Breast epithelium (tissue), 4 donors: ENCODE measurements around the gene BCL2L13. TPM values are rescaled to one million over a fixed set of nuclear protein-coding genes. Genes with fewer than 3 reads are reported as not detected.
"Not testable (repeated sequence)": the region's sequence is repeated elsewhere in the genome, so short reads cannot be mapped to it uniquely, and the experiment has no call there.

Source experiments
- DNase-seq, 2 donors: peaks; one replicate each; pipeline ENCODE4 v3.0.0-alpha.2; 2019; ENCODE audit warnings: low spot score in 2 of 2
- H3K27ac ChIP-seq, 2 donors: fragments of 200-600 bp; sonication (generic) in 1 of 2; one replicate each; pipeline ENCODE4 v1.5.1; 2016 to 2019; ENCODE audit warnings: mild to moderate bottlenecking in 1 of 2
- H3K27me3 ChIP-seq, 2 donors: fragments of 200-600 bp; sonication (generic) in 1 of 2; one replicate each; pipeline versions ENCODE4 v1.5.1 to v1.6.0; 2017 to 2019; ENCODE audit warnings: control low read depth in 1 of 2, mild to moderate bottlenecking in 1 of 2
- H3K36me3 ChIP-seq: fragments of 200-600 bp; one replicate; pipeline ENCODE4 v1.5.1; 2019
- H3K4me1 ChIP-seq, 2 donors: fragments of 200-600 bp; sonication (generic); one replicate each; pipeline ENCODE4 v1.5.1; 2016 to 2019; ENCODE audit warnings: control low read depth in 1 of 2
- H3K4me3 ChIP-seq, 3 donors: fragments of 200-600 bp; sonication (generic); 1 replicate in 2 of 3; 2 replicates in 1 of 3; pipeline ENCODE4 v1.5.1; 2016 to 2019; ENCODE audit warnings: mild to moderate bottlenecking in 3 of 3, moderate library complexity in 2 of 3
- H3K9me3 ChIP-seq, 2 donors: fragments of 200-600 bp; sonication (generic) in 1 of 2; one replicate each; pipeline ENCODE4 v1.5.1; 2016 to 2019; ENCODE audit warnings: control low read depth in 1 of 2
- POLR2A ChIP-seq: fragments of 450-650 bp; IDR thresholded peaks from one replicate; pipeline ENCODE4 v1.6.1; 2016; ENCODE audit warnings: antibody characterized with exemption, mild to moderate bottlenecking, moderate library complexity
- POLR2AphosphoS5 ChIP-seq, 3 donors: sonication (generic); formaldehyde crosslinking; IDR thresholded peaks; one replicate each; pipeline ENCODE4 v1.6.1; 2017; ENCODE audit warnings: antibody characterized with exemption in 3 of 3
- intact Hi-C: fragments of 100-400 bp; cut with DNase I; formaldehyde crosslinking; loops from one replicate; pipeline ENCODE4 v1.15.1; 2023; ENCODE audit warnings: low total_unique reads
- total RNA-seq, 3 donors: library from RNA; depleted of rRNA; stranded (reverse); fragments of >200 nt; gene quantifications; one replicate each; pipeline ENCODE4 v1.1.0, GENCODE V29; 2016
- TF ChIP-seq, protein P1 (sequence below), 3 donors: fragments of 450-650 bp; IDR thresholded peaks; one replicate each; pipeline ENCODE4 v1.5.1; 2016 to 2017; ENCODE audit warnings: antibody characterized with exemption in 3 of 3, mild to moderate bottlenecking in 3 of 3, moderate library complexity in 3 of 3

Gene BCL2L13
- total RNA-seq, 3 donors from 2014 or later, result 46.9 to 140 (median 61.6) TPM

DNA sequence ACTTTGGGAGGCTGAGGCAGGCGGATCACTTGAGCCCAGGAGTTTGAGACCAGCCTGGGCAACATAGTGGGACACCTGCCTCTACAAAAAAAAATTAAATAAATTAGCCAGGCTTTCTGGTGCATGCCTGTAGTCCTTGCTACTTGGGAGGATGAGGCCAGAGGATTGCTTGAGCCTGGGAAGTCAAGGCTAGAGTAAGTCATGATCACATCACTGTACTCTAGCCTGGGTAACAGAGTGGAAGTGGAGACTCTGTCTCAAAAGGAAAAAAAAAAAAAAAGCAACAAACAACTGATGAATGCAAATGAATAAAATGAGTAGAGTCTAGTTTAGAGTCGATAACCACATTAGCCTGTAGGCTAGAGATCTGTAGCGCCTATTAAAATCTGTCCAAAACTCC lies 3.9 kb upstream of the BCL2L13 start:
- H3K27ac ChIP-seq, result peak overlapping the region in 1 of 2 donors; percentile 79
- H3K4me3 ChIP-seq, result no peak overlapping the region
- intact Hi-C loops, result no loop called here
- TF ChIP-seq, protein P1, sequence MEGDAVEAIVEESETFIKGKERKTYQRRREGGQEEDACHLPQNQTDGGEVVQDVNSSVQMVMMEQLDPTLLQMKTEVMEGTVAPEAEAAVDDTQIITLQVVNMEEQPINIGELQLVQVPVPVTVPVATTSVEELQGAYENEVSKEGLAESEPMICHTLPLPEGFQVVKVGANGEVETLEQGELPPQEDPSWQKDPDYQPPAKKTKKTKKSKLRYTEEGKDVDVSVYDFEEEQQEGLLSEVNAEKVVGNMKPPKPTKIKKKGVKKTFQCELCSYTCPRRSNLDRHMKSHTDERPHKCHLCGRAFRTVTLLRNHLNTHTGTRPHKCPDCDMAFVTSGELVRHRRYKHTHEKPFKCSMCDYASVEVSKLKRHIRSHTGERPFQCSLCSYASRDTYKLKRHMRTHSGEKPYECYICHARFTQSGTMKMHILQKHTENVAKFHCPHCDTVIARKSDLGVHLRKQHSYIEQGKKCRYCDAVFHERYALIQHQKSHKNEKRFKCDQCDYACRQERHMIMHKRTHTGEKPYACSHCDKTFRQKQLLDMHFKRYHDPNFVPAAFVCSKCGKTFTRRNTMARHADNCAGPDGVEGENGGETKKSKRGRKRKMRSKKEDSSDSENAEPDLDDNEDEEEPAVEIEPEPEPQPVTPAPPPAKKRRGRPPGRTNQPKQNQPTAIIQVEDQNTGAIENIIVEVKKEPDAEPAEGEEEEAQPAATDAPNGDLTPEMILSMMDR (IDR thresholded peaks at IDR 0.05), result no peak
- TF ChIP-seq POLR2AphosphoS5 (IDR thresholded peaks at IDR 0.05) (no peak), POLR2A (no peak)
- peaks cover 0 to 6% of the 10 kb centered on the region in 2 donors for H3K4me1 ChIP-seq
- no peak for DNase-seq
- no peaks in the 10 kb centered on the region for H3K36me3 ChIP-seq
- H3K9me3 ChIP-seq, result no peaks in the 10 kb centered on the region
- no peaks in the 10 kb centered on the region for H3K27me3 ChIP-seq

DNA sequence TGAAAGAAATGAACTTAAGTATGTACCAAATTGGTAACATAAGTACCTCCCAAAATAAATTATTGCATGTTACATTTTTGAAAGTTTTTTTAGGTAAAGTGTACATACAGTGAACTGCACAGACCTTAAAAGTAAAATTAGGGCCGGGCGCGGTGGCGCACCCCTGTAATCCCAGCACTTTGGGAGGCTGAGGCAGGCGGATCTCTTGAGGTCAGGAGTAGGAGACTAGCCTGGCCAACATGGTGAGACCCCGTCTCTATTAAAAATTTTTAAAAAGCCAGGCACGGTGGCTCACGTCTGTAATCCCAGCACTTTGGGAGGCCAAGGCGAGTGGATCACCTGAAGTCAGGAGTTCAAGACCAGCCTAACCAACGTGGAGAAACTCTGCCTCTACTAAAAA lies 1.7 kb upstream of the BCL2L13 start:
- DNase-seq, H3K27me3 ChIP-seq, H3K27ac ChIP-seq, H3K36me3 ChIP-seq, H3K4me3 ChIP-seq, H3K9me3 ChIP-seq, intact Hi-C loops, H3K4me1 ChIP-seq: not testable (repeated sequence)

DNA sequence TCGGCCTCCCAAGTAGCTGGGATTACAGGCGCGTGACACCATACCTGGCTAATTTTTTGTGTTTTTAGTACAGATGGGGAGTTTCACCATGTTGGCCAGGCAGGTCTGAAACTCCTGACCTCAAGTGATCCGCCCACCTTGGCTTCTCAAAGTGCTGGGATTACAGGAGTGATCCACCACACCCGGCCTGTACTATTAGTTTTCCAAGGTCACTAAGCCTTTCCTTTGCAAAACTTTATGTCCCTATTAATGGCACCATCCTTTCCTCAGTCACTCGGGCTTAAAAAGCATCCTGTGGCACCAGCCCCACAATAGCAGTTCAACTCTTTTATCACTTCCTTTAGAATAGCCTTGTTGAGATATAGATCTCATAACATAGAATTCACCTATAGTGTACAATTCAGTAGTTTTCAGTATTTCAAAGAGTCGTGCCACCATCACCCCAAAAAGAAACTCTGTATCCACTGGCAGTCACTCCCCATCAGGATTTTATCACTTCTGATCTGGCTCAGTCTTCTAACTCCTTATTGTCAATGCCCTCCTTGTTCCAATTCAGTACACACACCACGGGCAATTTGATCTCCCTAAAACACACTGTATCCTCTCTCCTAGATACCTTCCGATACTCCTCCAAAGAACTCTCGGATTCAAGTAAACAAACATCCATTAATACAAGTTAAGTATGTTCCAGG lies 921 bp upstream of the BCL2L13 start:
- TF ChIP-seq POLR2A, result no peak
- TF ChIP-seq, protein P1 (IDR thresholded peaks at IDR 0.05), result no peak
- TF ChIP-seq POLR2AphosphoS5 (IDR thresholded peaks at IDR 0.05), result no peak
- no peaks in the 10 kb centered on the region for H3K4me1 ChIP-seq
- intact Hi-C loops, result no loop called here

DNA sequence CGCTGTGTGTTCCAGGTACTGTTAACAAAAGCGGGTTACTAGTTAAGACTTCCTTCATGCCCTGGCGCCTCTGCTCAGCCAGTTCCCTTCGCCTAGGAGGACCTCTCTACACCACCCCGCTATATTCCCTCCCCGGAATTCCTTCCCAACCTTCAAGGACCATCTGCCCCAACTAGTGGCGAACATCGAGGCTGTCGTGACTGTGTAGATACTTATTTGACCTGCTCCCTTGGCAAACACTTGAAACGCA lies 450 bp upstream of the BCL2L13 start:
- Histone ChIP-seq H3K4me3 (peak overlapping the region; percentile 75 to 92 (median 89)), H3K4me1 (no peaks in the 10 kb centered on the region), H3K27ac (peak overlapping the region; percentile 100), H3K9me3 (no peaks in the 10 kb centered on the region), H3K27me3 (no peaks in the 10 kb centered on the region), H3K36me3 (no peaks in the 10 kb centered on the region)
- TF ChIP-seq POLR2A (no peak), POLR2AphosphoS5 (IDR thresholded peaks at IDR 0.05) (no peak)
- TF ChIP-seq, protein P1 (IDR thresholded peaks at IDR 0.05), result no peak
- DNase-seq, result no peak
- intact Hi-C loops, result no loop called here

More for the DNA sequence above, 921 bp upstream of the BCL2L13 start:
- Histone ChIP-seq H3K27me3 (no peaks in the 10 kb centered on the region), H3K9me3 (no peaks in the 10 kb centered on the region), H3K4me3 (peak overlapping the region; percentile 75 to 92 (median 89)), H3K27ac (peak overlapping the region; percentile 100), H3K36me3 (no peaks in the 10 kb centered on the region)
- no peak for DNase-seq

DNA sequence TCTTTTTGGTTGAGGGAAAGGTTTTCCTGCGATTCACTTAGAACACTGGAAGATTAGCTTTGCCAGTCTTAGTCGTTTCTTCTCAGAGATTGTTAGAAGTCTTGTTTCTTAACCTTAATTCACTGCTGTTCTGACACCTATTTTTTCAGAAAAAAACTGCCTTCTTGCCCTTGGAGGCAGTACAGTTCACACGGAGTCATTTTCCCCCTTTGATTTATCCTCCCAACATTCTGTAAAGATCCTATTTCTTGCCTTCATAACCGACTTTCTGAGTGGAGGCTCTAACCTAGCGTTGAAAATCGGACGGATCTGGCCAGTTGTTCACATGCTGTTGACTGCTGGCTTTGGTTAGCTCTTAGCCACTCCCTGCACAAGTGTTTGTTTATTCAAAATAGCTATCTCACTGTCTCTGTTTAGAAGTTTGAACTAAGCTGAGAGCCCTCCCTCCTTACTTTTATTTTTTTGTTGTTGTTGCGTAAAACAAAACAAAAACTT lies 737 bp downstream of the BCL2L13 start:
- Histone ChIP-seq H3K4me3 (peak overlapping the region; percentile 75 to 92 (median 89)), H3K27me3 (no peaks in the 10 kb centered on the region), H3K27ac (peak overlapping the region; percentile 100), H3K4me1 (no peaks in the 10 kb centered on the region), H3K36me3 (no peaks in the 10 kb centered on the region), H3K9me3 (no peaks in the 10 kb centered on the region)
- intact Hi-C loops, result no loop called here
- TF ChIP-seq, protein P1 (IDR thresholded peaks at IDR 0.05), result no peak
- TF ChIP-seq POLR2A (no peak), POLR2AphosphoS5 (IDR thresholded peaks at IDR 0.05) (peak in 1 of 3 donors; percentile 38)
- DNase-seq, result no peak
